ENCODE results near the gene COP1.

COP1 gene

DNA sequence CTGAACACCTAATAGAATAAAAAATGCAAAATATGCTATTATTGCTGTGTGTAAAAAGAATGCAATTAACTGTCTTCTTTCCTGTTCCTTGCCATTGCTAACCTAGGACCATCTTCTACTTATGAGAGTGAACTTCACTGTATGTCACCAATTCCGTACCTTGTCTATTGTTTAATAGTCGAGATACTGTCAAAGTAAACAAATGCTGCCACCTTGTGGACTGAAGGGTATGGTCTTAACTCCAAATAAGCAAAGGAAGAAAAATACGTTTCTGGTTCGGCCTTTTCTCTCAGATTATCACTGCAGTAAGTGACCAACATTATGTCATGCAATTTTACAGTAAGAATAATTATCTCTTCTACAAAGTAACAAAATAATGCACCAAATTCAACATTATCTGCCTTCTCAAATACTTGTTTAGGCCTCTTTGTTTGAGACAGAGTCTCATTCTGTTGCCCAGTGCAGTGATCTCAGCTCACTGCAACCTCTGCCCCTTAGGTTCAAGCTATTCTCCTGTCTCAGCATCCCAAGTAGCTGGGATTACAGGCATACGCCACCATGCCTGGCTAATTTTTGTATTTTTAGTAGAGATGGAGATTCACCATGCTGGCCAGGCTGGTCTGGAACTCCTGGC lies 133.4 kb downstream of the COP1 start:
- no peak overlapping the region for H3K4me3 ChIP-seq (replicated peaks; ENCODE audit: low read depth, low read length)
- TF ChIP-seq, protein P1, sequence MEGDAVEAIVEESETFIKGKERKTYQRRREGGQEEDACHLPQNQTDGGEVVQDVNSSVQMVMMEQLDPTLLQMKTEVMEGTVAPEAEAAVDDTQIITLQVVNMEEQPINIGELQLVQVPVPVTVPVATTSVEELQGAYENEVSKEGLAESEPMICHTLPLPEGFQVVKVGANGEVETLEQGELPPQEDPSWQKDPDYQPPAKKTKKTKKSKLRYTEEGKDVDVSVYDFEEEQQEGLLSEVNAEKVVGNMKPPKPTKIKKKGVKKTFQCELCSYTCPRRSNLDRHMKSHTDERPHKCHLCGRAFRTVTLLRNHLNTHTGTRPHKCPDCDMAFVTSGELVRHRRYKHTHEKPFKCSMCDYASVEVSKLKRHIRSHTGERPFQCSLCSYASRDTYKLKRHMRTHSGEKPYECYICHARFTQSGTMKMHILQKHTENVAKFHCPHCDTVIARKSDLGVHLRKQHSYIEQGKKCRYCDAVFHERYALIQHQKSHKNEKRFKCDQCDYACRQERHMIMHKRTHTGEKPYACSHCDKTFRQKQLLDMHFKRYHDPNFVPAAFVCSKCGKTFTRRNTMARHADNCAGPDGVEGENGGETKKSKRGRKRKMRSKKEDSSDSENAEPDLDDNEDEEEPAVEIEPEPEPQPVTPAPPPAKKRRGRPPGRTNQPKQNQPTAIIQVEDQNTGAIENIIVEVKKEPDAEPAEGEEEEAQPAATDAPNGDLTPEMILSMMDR (IDR thresholded peaks at IDR 0.05; ENCODE audit: low read length, missing control alignments) = peak; percentile 75
- DNase-seq (ENCODE audit: low read depth) = peak; percentile 88

DNA sequence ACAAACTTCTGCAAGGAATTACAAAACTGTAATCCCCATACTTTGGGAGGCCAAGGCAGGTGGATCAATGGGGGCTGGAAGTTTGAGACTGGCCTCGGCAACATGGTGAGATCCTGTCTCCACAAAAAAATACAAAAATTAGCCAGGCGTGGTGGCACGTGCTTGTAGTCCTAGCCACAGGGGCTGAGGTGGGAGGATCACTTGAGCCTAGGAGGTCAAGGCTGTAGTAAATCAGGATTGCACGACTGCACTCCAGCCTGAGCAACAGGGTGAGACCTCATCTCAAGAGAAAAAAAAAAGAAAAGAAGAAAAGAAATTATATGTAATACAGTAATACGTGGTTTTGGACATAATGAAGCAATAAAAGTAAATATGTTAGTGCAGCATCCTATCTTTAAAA lies 138.2 kb downstream of the COP1 start:
- H3K4me3 ChIP-seq (replicated peaks; ENCODE audit: low read depth, low read length) = no peak overlapping the region
- DNase-seq (ENCODE audit: low read depth) = no peak
- TF ChIP-seq, protein P1 (IDR thresholded peaks at IDR 0.05; ENCODE audit: low read length, missing control alignments) = no peak

DNA sequence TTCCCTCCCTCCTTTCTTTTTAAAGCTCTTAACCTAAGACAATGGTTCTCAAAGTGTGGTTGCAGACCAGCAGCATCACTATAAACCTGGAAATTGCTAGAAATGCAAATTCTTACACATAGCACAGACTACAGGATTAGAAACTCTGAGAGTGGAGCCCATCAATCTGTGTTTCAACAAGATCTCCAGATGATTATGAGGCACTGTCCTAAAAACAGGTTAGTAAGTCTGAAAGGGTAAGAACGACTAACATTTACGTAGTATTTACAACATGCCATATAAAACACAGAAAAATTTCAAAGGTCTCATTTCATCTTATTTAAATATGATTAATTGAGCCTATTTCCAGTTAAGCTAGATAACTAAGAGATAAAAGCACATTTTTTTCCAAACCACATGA lies 138.8 kb downstream of the COP1 start:
- TF ChIP-seq, protein P1 (IDR thresholded peaks at IDR 0.05; ENCODE audit: low read length, missing control alignments) = no peak
- DNase-seq (ENCODE audit: low read depth) = no peak
- no peak overlapping the region for H3K4me3 ChIP-seq (replicated peaks; ENCODE audit: low read depth, low read length)

DNA sequence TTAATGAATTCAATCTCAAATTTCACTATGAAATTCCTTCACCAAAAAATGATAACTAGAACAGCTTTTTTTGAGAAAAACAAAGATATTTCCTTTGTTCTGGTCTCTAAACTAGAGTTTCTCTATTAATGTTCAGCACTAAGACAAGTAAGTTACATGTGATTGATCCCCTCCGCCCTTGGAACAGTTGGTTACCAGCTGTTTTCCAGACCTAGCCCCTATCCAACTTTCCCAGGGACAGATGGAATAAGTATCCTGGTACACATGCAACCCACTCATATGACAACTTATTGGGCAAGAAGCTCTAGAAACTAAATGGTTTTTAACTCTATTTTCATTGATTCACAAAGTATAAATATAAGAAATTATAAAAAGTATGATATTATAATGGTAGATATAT lies 140.4 kb downstream of the COP1 start:
- TF ChIP-seq, protein P1 (IDR thresholded peaks at IDR 0.05; ENCODE audit: low read length, missing control alignments) = no peak
- H3K4me3 ChIP-seq (replicated peaks; ENCODE audit: low read depth, low read length) = no peak overlapping the region
- DNase-seq (ENCODE audit: low read depth) = no peak

DNA sequence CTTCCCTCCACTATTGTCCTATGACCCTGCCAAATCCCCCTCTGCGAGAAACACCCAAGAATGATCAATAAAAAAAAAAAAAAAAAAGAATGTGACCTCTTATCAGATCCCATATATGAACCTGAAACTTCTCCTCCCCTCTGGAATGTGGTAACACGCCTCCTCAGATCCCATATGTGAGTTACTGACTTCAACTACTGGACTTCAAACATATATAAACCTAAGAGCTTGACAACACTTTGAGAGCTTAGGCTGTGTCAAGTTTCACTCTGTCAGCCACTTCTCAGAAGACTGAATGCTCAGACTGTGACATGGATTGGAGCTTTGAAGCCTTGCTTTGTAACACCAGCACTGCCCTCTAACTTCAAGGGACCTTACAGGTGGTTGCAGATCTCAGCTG lies 148.4 kb downstream of the COP1 start:
- TF ChIP-seq, protein P1 (IDR thresholded peaks at IDR 0.05; ENCODE audit: low read length, missing control alignments) = no peak
- DNase-seq (ENCODE audit: low read depth) = no peak

DNA sequence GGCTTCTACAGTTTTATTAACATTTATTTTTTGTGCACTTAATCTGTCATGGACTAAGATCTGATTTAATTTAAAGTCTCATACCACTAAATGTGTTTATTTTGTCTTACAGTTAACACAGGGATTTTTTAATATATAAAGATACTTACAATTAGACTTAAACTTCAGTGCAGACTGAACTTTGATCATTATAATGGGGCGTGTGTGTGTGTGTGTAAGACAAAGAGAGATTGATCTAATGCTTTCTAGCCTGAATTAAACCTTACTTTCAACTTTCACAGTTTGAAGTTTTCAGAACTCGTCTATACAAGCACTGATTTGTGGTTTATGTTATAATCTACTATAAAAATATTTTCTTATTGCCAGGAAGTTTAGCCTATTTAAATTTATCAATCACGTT lies 150.8 kb downstream of the COP1 start:
- DNase-seq (ENCODE audit: low read depth) = no peak
- TF ChIP-seq, protein P1 (IDR thresholded peaks at IDR 0.05; ENCODE audit: low read length, missing control alignments) = no peak
- H3K4me3 ChIP-seq (replicated peaks; ENCODE audit: low read depth, low read length) = no peak overlapping the region

More for the DNA sequence above, 148.4 kb downstream of the COP1 start:
- no peak overlapping the region for H3K4me3 ChIP-seq (replicated peaks; ENCODE audit: low read depth, low read length)

DNA sequence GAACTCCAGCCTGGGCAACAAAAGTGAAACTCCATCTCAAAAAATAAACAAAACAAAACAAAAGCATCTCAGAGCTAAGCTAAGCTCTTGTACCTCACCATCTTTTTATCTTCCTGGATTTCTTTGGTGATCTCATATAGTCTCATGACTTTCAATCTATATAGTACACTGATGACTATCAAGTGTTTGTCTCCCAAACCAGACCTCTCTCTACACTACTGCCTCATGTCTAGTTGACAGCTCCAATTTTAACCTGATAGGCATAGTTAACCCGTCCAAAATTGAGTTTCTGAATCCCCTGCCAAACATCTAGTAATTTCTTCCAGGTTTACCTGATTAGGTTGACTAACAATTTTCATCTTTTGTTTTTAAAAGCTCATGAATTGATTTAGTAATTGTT lies 151.7 kb downstream of the COP1 start:
- H3K4me3 ChIP-seq (replicated peaks; ENCODE audit: low read depth, low read length) = no peak overlapping the region
- TF ChIP-seq, protein P1 (IDR thresholded peaks at IDR 0.05; ENCODE audit: low read length, missing control alignments) = no peak
- DNase-seq (ENCODE audit: low read depth) = no peak
